Endothelial cell of umbilical vein (primary cell): ENCODE measurements around the gene MGARP. TPM values are rescaled to one million over a fixed set of nuclear protein-coding genes. Genes with fewer than 3 reads are reported as not detected.
A peak's percentile ranks its signal among the peaks of the same experiment; 100 is the strongest.

Experiments used
- BruUV-seq: library from RNA; stranded (reverse); fragments of 400-500 nt; replicated peaks from 2 replicates; lab custom pipeline; 2021; lab: Mats Ljungman, UMichigan
- CTCF ChIA-PET: fragments of 300-600, 350-600 bp; sonication (Branson Sonifier 250); formaldehyde crosslinking; loops from one replicate; lab custom pipeline; 2021; ENCODE audit warnings: antibody characterized with exemption, inconsistent platforms; lab: Charles Lee
- POLR2A ChIA-PET: fragments of 300-600, 350-600 bp; sonication (Branson Sonifier 250); formaldehyde crosslinking; loops from one replicate; lab custom pipeline; 2021; ENCODE audit warnings: antibody characterized with exemption, inconsistent platforms; lab: Charles Lee
- DNase-seq: peaks from one replicate; pipeline ENCODE4 v3.0.0-alpha.2; 2011; ENCODE audit warnings: low read depth, low spot score
- FAIRE-seq: peaks from 2 replicates; lab custom pipeline; 2011; peaks lifted over from hg19 to GRCh38; lab: Jason Lieb, UNC
- H2AFZ ChIP-seq: 2 replicates; pipeline ENCODE4 v1.6.0; 2012; ENCODE audit warnings: low read depth, low read length, control low read depth, inconsistent platforms
- H3K27ac ChIP-seq: 2 replicates; pipeline ENCODE4 v1.5.1; 2011; ENCODE audit warnings: low read depth, mild to moderate bottlenecking, control low read depth, low read length, moderate library complexity; ENCODE audit not compliant: insufficient read depth
- H3K27me3 ChIP-seq, 2 experiments: 2 replicates each; pipeline versions ENCODE4 v1.6.0 to v1.6.1; 2011; ENCODE audit warnings: low read length in 2 of 2, mixed read lengths in 1 of 2; ENCODE audit not compliant: control insufficient read depth in 2 of 2, insufficient read depth in 2 of 2
- H3K36me3 ChIP-seq, 2 experiments: 2 replicates in 1 of 2; 3 replicates in 1 of 2; pipeline ENCODE4 v1.5.1; 2011; ENCODE audit warnings: low read length in 2 of 2, mild to moderate bottlenecking in 1 of 2, moderate library complexity in 1 of 2; ENCODE audit not compliant: control insufficient read depth in 2 of 2, insufficient read depth in 2 of 2; ENCODE audit errors: extremely low read depth in 1 of 2
- H3K4me1 ChIP-seq: 3 replicates; pipeline ENCODE4 v1.5.1; 2011; ENCODE audit warnings: mild to moderate bottlenecking, low read length; ENCODE audit not compliant: control insufficient read depth, insufficient read depth; ENCODE audit errors: extremely low read depth
- H3K4me2 ChIP-seq: 2 replicates; pipeline ENCODE4 v1.6.1; 2011; ENCODE audit warnings: low read length, control low read depth, mixed read lengths; ENCODE audit not compliant: insufficient read depth
- H3K4me3 ChIP-seq, 3 experiments: fragments of 200-600 bp in 1 of 3; sonication (generic), shearing (Covaris generic) in 1 of 3; replicated peaks in 1 of 3; 2 replicates each; pipeline ENCODE4 v1.5.1; 2011 to 2016; ENCODE audit warnings: control low read depth in 3 of 3, low read length in 3 of 3, mild to moderate bottlenecking in 2 of 3, inconsistent platforms in 1 of 3, low read depth in 1 of 3, moderate library complexity in 1 of 3; ENCODE audit not compliant: insufficient read depth in 1 of 3
- H3K79me2 ChIP-seq: 2 replicates; pipeline ENCODE4 v1.6.0; 2012; ENCODE audit warnings: low read length, inconsistent platforms; ENCODE audit not compliant: control insufficient read depth, insufficient read depth
- H3K9ac ChIP-seq: replicated peaks from 2 replicates; pipeline ENCODE3; 2011; ENCODE audit warnings: low read length, control low read depth; ENCODE audit not compliant: insufficient read depth; ENCODE audit errors: extremely low read depth
- H3K9me1 ChIP-seq: replicated peaks from 3 replicates; pipeline ENCODE4 v1.6.0; 2011; ENCODE audit warnings: mild to moderate bottlenecking, low read length; ENCODE audit not compliant: control insufficient read depth, insufficient read depth; ENCODE audit errors: extremely low read depth
- H3K9me3 ChIP-seq: replicated peaks from 2 replicates; pipeline ENCODE4 v1.5.1; 2012; ENCODE audit warnings: low read length, inconsistent platforms; ENCODE audit not compliant: control insufficient read depth, insufficient read depth
- H4K20me1 ChIP-seq: replicated peaks from 2 replicates; pipeline ENCODE3; 2011; ENCODE audit warnings: mild to moderate bottlenecking, low read length; ENCODE audit not compliant: control insufficient read depth, insufficient read depth; ENCODE audit errors: extremely low read depth
- CTCF ChIP-seq, 2 donors: IDR thresholded peaks; 1 replicate in 1 of 2; 2 replicates in 1 of 2; pipeline ENCODE4 v1.5.1; 2011; ENCODE audit warnings: low read length in 2 of 2, mild to moderate bottlenecking in 2 of 2, moderate library complexity in 2 of 2, control low read depth in 1 of 2, inconsistent platforms in 1 of 2, low read depth in 1 of 2; ENCODE audit not compliant: insufficient read depth in 1 of 2; ENCODE audit errors: extremely low read depth in 1 of 2
- EZH2 ChIP-seq: IDR thresholded peaks from 2 replicates; pipeline ENCODE4 v1.6.1; 2012; ENCODE audit warnings: borderline replicate concordance, low read depth, mild to moderate bottlenecking, moderate library complexity, low read length, inconsistent platforms; ENCODE audit not compliant: severe bottlenecking
- GATA2 ChIP-seq: IDR thresholded peaks from 2 replicates; pipeline ENCODE4 v1.7.0; 2011; ENCODE audit warnings: low read depth, mild to moderate bottlenecking, moderate library complexity, mixed read lengths, low read length; ENCODE audit not compliant: insufficient read length, insufficient read depth
- JUN ChIP-seq: IDR thresholded peaks from 2 replicates; pipeline ENCODE4 v1.6.1; 2011; ENCODE audit warnings: borderline replicate concordance, low read depth; ENCODE audit not compliant: insufficient read length, insufficient read depth
- POLR2A ChIP-seq: IDR thresholded peaks from 2 replicates; pipeline ENCODE4 v1.6.1; 2012; ENCODE audit warnings: low read depth, mild to moderate bottlenecking, control low read depth, low read length
- POLR2AphosphoS5 ChIP-seq: IDR thresholded peaks from 2 replicates; pipeline ENCODE4 v1.6.1; 2012; ENCODE audit warnings: low read depth, mild to moderate bottlenecking, control low read depth, low read length, moderate library complexity; ENCODE audit not compliant: insufficient read depth
- dilution Hi-C: fragments of 300-500 bp; cut with MboI; formaldehyde crosslinking; loops from one replicate; pipeline ENCODE4 v1.15.0; 2019; ENCODE audit warnings: low sequenced_read_pairs; ENCODE audit not compliant: extremely low pct_ligation_motif_present
- intact Hi-C: fragments of 100-400 bp; cut with micrococcal nuclease; formaldehyde crosslinking; loops from one replicate; pipeline ENCODE4 v1.10.0; 2022
- polyA plus RNA-seq, 4 experiments: library from polyadenylated mRNA; depleted of rRNA in 3 of 4; stranded (reverse) in 3 of 4; unstranded in 1 of 4; fragments of >200 nt; gene quantifications; 2 replicates each; pipeline versions ENCODE4 v1.2.1 to v1.2.3, GENCODE V29; 2011 to 2012; ENCODE audit warnings: missing spikeins in 1 of 4
- total RNA-seq: library from RNA; stranded (reverse); gene quantifications from 2 replicates; pipeline ENCODE4 v1.2.3, GENCODE V29; 2021

MGARP gene
- total and polyA plus RNA-seq, 2 donors (not counting 3 experiments of a cell fraction or from before 2014, with no cell fraction given) = 25.9 to 26.6 TPM

- peak overlapping the region; percentile 80 for H3K9ac ChIP-seq
- TF ChIP-seq POLR2AphosphoS5 = peak; percentile 93
- TF ChIP-seq CTCF (IDR thresholded peaks at IDR 0.05; ENCODE audit: extremely low read depth in 1 of 2, insufficient read depth in 1 of 2, low read depth in 1 of 2, low read length in 2 of 2) = peak; percentile 96 to 97
- TF ChIP-seq EZH2 = no peak
- no peak for TF ChIP-seq GATA2
- TF ChIP-seq JUN = no peak
- peak; percentile 83 for TF ChIP-seq POLR2A
- peak overlapping the region; percentile 60 for H2AFZ ChIP-seq
- peaks cover 7% of the 10 kb centered on the region for H3K79me2 ChIP-seq
- peaks cover 0 to 3% of the 10 kb centered on the region in 2 experiments for H3K36me3 ChIP-seq
- H3K9me3 ChIP-seq = no peaks in the 10 kb centered on the region
- H3K27ac ChIP-seq = peak overlapping the region; percentile 65
- dilution Hi-C loops = no loop called here
- POLR2A ChIA-PET = interaction anchor here (0.6 to 1.3 kb wide), 2 partner anchors 117 to 271 kb away, joined by 4 read pairs; no protein-coding TSS in a partner anchor
- H3K27me3 ChIP-seq = no peaks in the 10 kb centered on the region
- H3K4me1 ChIP-seq = peaks cover 20% of the 10 kb centered on the region
- CTCF ChIA-PET = interaction anchor here (0.6 to 3.9 kb wide), 63 partner anchors 7 to 316 kb away, joined by 3 to 88 read pairs (median 4); partner anchors contain the start of genes ELF2 and MGARP
- no peaks in the 10 kb centered on the region for H3K9me1 ChIP-seq
- H3K4me2 ChIP-seq = peak overlapping the region; percentile 96
- no peaks in the 10 kb centered on the region for H4K20me1 ChIP-seq
- peak; percentile 86 for FAIRE-seq
- BruUV-seq = TSS peak; percentile 37
- intact Hi-C loops = loop anchor here (1.0 kb wide), 5 partner anchors 15 to 265 kb away; partner anchors contain the start of gene MGARP
- DNase-seq = peak; percentile 93
- H3K4me3 ChIP-seq = peak overlapping the region; percentile 63 to 87 (median 72)
Measured at GRCh38 chr4:139295206-139295941, 15.3 kb upstream of the MGARP start.
